Adrenal gland (tissue), 12 donors: Measurements from ENCODE around the gene ADAM19. TPM values are rescaled to one million over a fixed set of nuclear protein-coding genes. Genes with fewer than 3 reads are reported as not detected.

Source experiments
- DNase-seq, 7 donors: peaks; one replicate each; pipeline ENCODE4 v3.0.0-alpha.2; 2019 to 2020
- H3K27ac ChIP-seq, 5 donors: fragments of 200-600 bp; sonication (generic) in 4 of 5; 1 replicate in 3 of 5; 2 replicates in 2 of 5; pipeline versions ENCODE4 v1.5.1 to v1.8.0; 2016 to 2020; ENCODE audit warnings: mild to moderate bottlenecking in 1 of 5
- H3K27me3 ChIP-seq: fragments of 200-600 bp; 2 replicates; pipeline ENCODE4 v1.8.0; 2021
- H3K36me3 ChIP-seq, 2 donors: fragments of 200-600 bp; replicated peaks in 1 of 2; 1 replicate in 1 of 2; 2 replicates in 1 of 2; pipeline versions ENCODE4 v1.5.1 to v1.8.0; 2018 to 2022
- H3K4me1 ChIP-seq, 2 donors: fragments of 200-600 bp; replicated peaks in 1 of 2; 1 replicate in 1 of 2; 2 replicates in 1 of 2; pipeline versions ENCODE4 v1.5.1 to v1.8.0; 2018 to 2021
- H3K4me3 ChIP-seq, 4 donors: fragments of 200-600 bp; sonication (generic) in 3 of 4; one replicate each; pipeline ENCODE4 v1.5.1; 2016 to 2018
- H3K9me3 ChIP-seq, 3 donors: fragments of 200-600 bp; sonication (generic) in 1 of 3; replicated peaks in 1 of 3; 1 replicate in 2 of 3; 2 replicates in 1 of 3; pipeline versions ENCODE4 v1.5.1 to v1.8.0; 2016 to 2021
- CTCF ChIP-seq, 6 experiments: fragments of 450-650 bp in 4 of 6; fragments of 200-600 bp in 2 of 6; sonication (generic) in 1 of 6; IDR thresholded peaks; 1 replicate in 5 of 6; 2 replicates in 1 of 6; pipeline versions ENCODE4 v1.5.1 to v1.8.0; 2016 to 2021; ENCODE audit warnings: antibody characterized with exemption in 6 of 6, mild to moderate bottlenecking in 2 of 6, moderate library complexity in 1 of 6
- POLR2A ChIP-seq, 2 donors: fragments of 450-650 bp; IDR thresholded peaks; one replicate each; pipeline ENCODE4 v1.6.1; 2017; ENCODE audit warnings: antibody characterized with exemption in 2 of 2, mild to moderate bottlenecking in 2 of 2, moderate library complexity in 1 of 2
- WGBS, 4 donors: extraction: QIAGEN DNeasy Blood & Tissue Kit in 2 of 4; methylation state at CpG; one replicate each; pipeline versions ENCODE4 v1.1.5 to v1.1.7; 2013 to 2017; 5-methylcytosine and 5-hydroxymethylcytosine counted together
- intact Hi-C, 2 donors: fragments of 100-400 bp; cut with DNase I; formaldehyde crosslinking; loops; one replicate each; pipeline versions ENCODE4 v1.14.1 to v1.15.0; 2022 to 2023
- polyA plus RNA-seq, 3 donors: library from polyadenylated mRNA; stranded (reverse); fragments of 200-250 nt in 2 of 3; fragments of 350-450 nt in 1 of 3; fragmentation: Illumina TruSeq in 1 of 3; extraction: RNeasy Lipid Tissue Mini Kit (QIAGEN cat#74804) in 1 of 3; gene quantifications; one replicate each; pipeline ENCODE4 v1.2.3, GENCODE V29; 2013 to 2014
- total RNA-seq, 9 donors: library from RNA; depleted of rRNA in 4 of 9; stranded (reverse); fragments of >200 nt in 4 of 9; fragments of 120-200 nt in 1 of 9; fragmentation: NEBNext Ultra II Directional in 1 of 9; extraction: Animal tissue kit (Norgen Biotek cat#: 25700) in 1 of 9; gene quantifications; one replicate each; pipeline versions ENCODE4 v1.1.0 to v1.2.4, GENCODE V29; 2013 to 2023
- donor health status: healthy with polysubstance abuse.
- donor health status: Bipolar disorder and iron deficiency.
- donor health status: DM: yes; HTN: yes; CAD: no.
- donor health status: DM: no; HTN: no; CAD: no.
- donor health status: DM: no; HTN: no; CAD: no.
- donor health status: DM: yes; HTN: yes; CAD: no.

ADAM19 gene
- total and polyA plus RNA-seq, 12 donors = 2.2 to 15.1 (median 4.7) TPM

GRCh38 chr5:157549954-157550549 lies 25.5 kb downstream of the ADAM19 start:
- Histone ChIP-seq H3K9me3 (no peaks in the 10 kb centered on the region), H3K4me3 (no peak overlapping the region), H3K36me3 (no peaks in the 10 kb centered on the region), H3K27ac (no peak overlapping the region), H3K27me3 (no peaks in the 10 kb centered on the region), H3K4me1 (peaks cover 11 to 31% of the 10 kb centered on the region in 2 donors)
- WGBS, 4 donors = 87 to 92% (median 90%) methylated on average over 5 of the region's 5 CpGs
- intact Hi-C loops = no loop called here
- no peak for DNase-seq
- no peak for TF ChIP-seq POLR2A (IDR thresholded peaks at IDR 0.05)
- TF ChIP-seq CTCF (IDR thresholded peaks at IDR 0.05) = no peak

GRCh38 chr5:157549283-157549629 lies 26.3 kb downstream of the ADAM19 start:
- no peaks in the 10 kb centered on the region for H3K9me3 ChIP-seq
- no peak overlapping the region for H3K4me3 ChIP-seq
- H3K36me3 ChIP-seq = no peaks in the 10 kb centered on the region
- H3K27me3 ChIP-seq = no peaks in the 10 kb centered on the region
- H3K4me1 ChIP-seq = peaks cover 11 to 23% of the 10 kb centered on the region in 2 donors
- intact Hi-C loops = no loop called here
- 86 to 94% (median 91%) methylated on average over 3 of the region's 3 CpGs for WGBS, 4 donors
- no peak for DNase-seq
- no peak overlapping the region for H3K27ac ChIP-seq
- TF ChIP-seq CTCF (IDR thresholded peaks at IDR 0.05) (no peak), POLR2A (IDR thresholded peaks at IDR 0.05) (no peak)

GRCh38 chr5:157548513-157549282 lies 26.9 kb downstream of the ADAM19 start:
- no peaks in the 10 kb centered on the region for H3K36me3 ChIP-seq
- no peaks in the 10 kb centered on the region for H3K27me3 ChIP-seq
- no peak overlapping the region for H3K4me3 ChIP-seq
- TF ChIP-seq CTCF (IDR thresholded peaks at IDR 0.05) (no peak), POLR2A (IDR thresholded peaks at IDR 0.05) (no peak)
- no peaks in the 10 kb centered on the region for H3K9me3 ChIP-seq
- peak in 3 of 7 donors; percentile 45 to 61 (median 60) for DNase-seq
- peak overlapping the region in 2 of 5 donors; percentile 63 to 74 for H3K27ac ChIP-seq
- peaks cover 11 to 17% of the 10 kb centered on the region in 2 donors for H3K4me1 ChIP-seq
- intact Hi-C loops = no loop called here
- 79 to 94% (median 88%) methylated on average over 4 of the region's 4 CpGs for WGBS, 4 donors

GRCh38 chr5:157547941-157548512 lies 27.5 kb downstream of the ADAM19 start:
- peak in 1 of 7 donors; percentile 33 for DNase-seq
- TF ChIP-seq POLR2A (IDR thresholded peaks at IDR 0.05) (no peak), CTCF (IDR thresholded peaks at IDR 0.05) (no peak)
- Histone ChIP-seq H3K9me3 (no peaks in the 10 kb centered on the region), H3K4me1 (peaks cover 11 to 17% of the 10 kb centered on the region in 2 donors), H3K36me3 (no peaks in the 10 kb centered on the region), H3K4me3 (no peak overlapping the region), H3K27ac (peak overlapping the region in 2 of 5 donors; percentile 63 to 74), H3K27me3 (no peaks in the 10 kb centered on the region)
- intact Hi-C loops = no loop called here
- 56 to 63% (median 58%) methylated on average over 3 of the region's 3 CpGs for WGBS, 4 donors
